ENCODE data around the gene DCC. TPM values are rescaled to one million over a fixed set of nuclear protein-coding genes. Genes with fewer than 3 reads are reported as not detected.

The DCC gene
- total and polyA plus RNA-seq, 9 of the 15 experiments (the other 6 are each of a cell fraction or from before 2014, with no cell fraction given): not detected

DNA sequence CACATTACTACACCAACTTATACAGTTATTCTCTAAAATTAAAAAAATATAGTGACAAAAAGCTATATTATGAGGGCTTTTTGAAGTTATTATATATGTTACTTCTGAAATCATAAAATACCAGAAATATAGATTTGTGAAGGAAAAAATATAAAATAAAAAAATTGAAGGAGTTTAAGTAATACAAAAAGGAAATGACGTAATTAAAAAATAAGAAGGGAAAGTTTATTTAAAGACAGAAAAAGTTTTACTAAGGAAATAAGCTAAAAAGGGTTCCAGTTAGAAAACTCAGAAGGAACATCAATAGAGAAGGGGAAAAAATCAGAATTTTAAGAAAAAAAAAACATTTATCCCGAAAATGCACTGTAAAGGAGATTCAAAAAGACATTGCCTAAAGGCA, 1187.4 kb downstream of the DCC start:
- FAIRE-seq: no peak
- CTCF ChIA-PET (ENCODE audit: low intra/inter-chr PET ratio): no interaction called here
- in situ Hi-C loops (cut with MboI): no loop called here

DNA sequence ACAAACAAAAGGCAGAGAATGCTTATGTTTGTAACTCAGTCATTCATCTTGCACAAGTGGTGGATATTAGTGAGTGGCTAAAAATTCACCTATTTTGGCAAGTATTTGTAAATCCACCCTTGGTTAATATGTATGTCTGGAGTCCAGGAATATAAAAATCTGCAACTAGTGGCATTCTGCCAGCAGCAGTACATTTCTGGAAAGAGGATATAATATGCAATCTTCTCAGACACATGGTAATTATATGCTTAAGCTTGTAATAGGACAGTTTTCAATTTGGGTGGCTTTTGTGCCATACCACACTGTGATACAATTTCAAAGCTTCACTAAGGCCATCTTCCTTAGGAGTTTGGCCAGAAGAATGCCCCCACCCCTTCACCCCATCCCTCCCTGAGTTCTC, 1191.2 kb downstream of the DCC start:
- H3K27me3 ChIP-seq (ENCODE audit: control insufficient read depth in 2 of 2, insufficient read depth in 2 of 2, low read length in 2 of 2): no peaks in the 10 kb centered on the region
- intact Hi-C loops (cut with micrococcal nuclease) (no loop called here), in situ Hi-C loops (cut with MboI) (no loop called here)
- H3K4me2 ChIP-seq (ENCODE audit: insufficient read depth, low read length): no peak overlapping the region
- no TSS peak for BruUV-seq (replicated peaks)
- H3K4me1 ChIP-seq (replicated peaks in 1 of 2; ENCODE audit: control insufficient read depth in 2 of 2, insufficient read depth in 2 of 2, low read length in 2 of 2): no peaks in the 10 kb centered on the region
- ChIA-PET CTCF (ENCODE audit: low intra/inter-chr PET ratio) (no interaction called here), POLR2A (no interaction called here)
- H3K9me3 ChIP-seq (replicated peaks; ENCODE audit: control insufficient read depth, insufficient read depth, low read depth, low read length): no peaks in the 10 kb centered on the region
- H3K9me1 ChIP-seq (ENCODE audit: control insufficient read depth, insufficient read depth, low read length): no peaks in the 10 kb centered on the region
- no peak overlapping the region for H3K27ac ChIP-seq (ENCODE audit: extremely low read depth, low read depth, low read length)
- no peaks in the 10 kb centered on the region for H4K20me1 ChIP-seq (replicated peaks; ENCODE audit: control insufficient read depth, insufficient read depth, low read length)
- no peak overlapping the region for H3K9ac ChIP-seq (ENCODE audit: insufficient read depth in 1 of 2, low read depth in 2 of 2, low read length in 2 of 2)
- no peaks in the 10 kb centered on the region for H3K79me2 ChIP-seq (ENCODE audit: control insufficient read depth, insufficient read depth, low read length)
- H2AFZ ChIP-seq (ENCODE audit: low read depth, low read length): no peak overlapping the region
- H3K36me3 ChIP-seq (ENCODE audit: control insufficient read depth, insufficient read depth, low read length): no peaks in the 10 kb centered on the region
- FAIRE-seq (no peak), DNase-seq (ENCODE audit: extremely low read depth in 1 of 4, low spot score in 3 of 4) (no peak), ATAC-seq (no peak)
- no peak overlapping the region for H3K4me3 ChIP-seq
- no peak for TF ChIP-seq DIDO1 (tag; IDR thresholded peaks at IDR 0.05; ENCODE audit: low read depth)
- no peak for TF ChIP-seq MTA3 (IDR thresholded peaks at IDR 0.05; ENCODE audit: borderline replicate concordance)
- TF ChIP-seq, protein P1, sequence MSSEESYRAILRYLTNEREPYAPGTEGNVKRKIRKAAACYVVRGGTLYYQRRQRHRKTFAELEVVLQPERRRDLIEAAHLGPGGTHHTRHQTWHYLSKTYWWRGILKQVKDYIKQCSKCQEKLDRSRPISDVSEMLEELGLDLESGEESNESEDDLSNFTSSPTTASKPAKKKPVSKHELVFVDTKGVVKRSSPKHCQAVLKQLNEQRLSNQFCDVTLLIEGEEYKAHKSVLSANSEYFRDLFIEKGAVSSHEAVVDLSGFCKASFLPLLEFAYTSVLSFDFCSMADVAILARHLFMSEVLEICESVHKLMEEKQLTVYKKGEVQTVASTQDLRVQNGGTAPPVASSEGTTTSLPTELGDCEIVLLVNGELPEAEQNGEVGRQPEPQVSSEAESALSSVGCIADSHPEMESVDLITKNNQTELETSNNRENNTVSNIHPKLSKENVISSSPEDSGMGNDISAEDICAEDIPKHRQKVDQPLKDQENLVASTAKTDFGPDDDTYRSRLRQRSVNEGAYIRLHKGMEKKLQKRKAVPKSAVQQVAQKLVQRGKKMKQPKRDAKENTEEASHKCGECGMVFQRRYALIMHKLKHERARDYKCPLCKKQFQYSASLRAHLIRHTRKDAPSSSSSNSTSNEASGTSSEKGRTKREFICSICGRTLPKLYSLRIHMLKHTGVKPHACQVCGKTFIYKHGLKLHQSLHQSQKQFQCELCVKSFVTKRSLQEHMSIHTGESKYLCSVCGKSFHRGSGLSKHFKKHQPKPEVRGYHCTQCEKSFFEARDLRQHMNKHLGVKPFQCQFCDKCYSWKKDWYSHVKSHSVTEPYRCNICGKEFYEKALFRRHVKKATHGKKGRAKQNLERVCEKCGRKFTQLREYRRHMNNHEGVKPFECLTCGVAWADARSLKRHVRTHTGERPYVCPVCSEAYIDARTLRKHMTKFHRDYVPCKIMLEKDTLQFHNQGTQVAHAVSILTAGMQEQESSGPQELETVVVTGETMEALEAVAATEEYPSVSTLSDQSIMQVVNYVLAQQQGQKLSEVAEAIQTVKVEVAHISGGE (CRISPR knock-in tag; IDR thresholded peaks at IDR 0.05): no peak
- TF ChIP-seq TCF3 (CRISPR knock-in tag; IDR thresholded peaks at IDR 0.05): no peak
- TF ChIP-seq SMARCC2 (IDR thresholded peaks at IDR 0.05; ENCODE audit: low read depth): no peak
- TF ChIP-seq MAFF (IDR thresholded peaks at IDR 0.05; ENCODE audit: low read length): no peak
- TF ChIP-seq KDM4B (IDR thresholded peaks at IDR 0.05; ENCODE audit: borderline replicate concordance in 2 of 2, low read depth in 1 of 2): no peak
- no peak for TF ChIP-seq ZNF77 (CRISPR knock-in tag; IDR thresholded peaks at IDR 0.05)

More for the DNA sequence above, 1187.4 kb downstream of the DCC start:
- Histone ChIP-seq H3K9me1 (ENCODE audit: control insufficient read depth, insufficient read depth, low read length) (no peaks in the 10 kb centered on the region), H3K27ac (ENCODE audit: extremely low read depth, low read depth, low read length) (no peak overlapping the region), H3K4me1 (replicated peaks in 1 of 2; ENCODE audit: control insufficient read depth in 2 of 2, insufficient read depth in 2 of 2, low read length in 2 of 2) (no peaks in the 10 kb centered on the region), H3K9ac (ENCODE audit: insufficient read depth in 1 of 2, low read depth in 2 of 2, low read length in 2 of 2) (no peak overlapping the region), H3K27me3 (ENCODE audit: control insufficient read depth in 2 of 2, insufficient read depth in 2 of 2, low read length in 2 of 2) (no peaks in the 10 kb centered on the region), H4K20me1 (replicated peaks; ENCODE audit: control insufficient read depth, insufficient read depth, low read length) (no peaks in the 10 kb centered on the region), H3K4me2 (ENCODE audit: insufficient read depth, low read length) (no peak overlapping the region), H3K36me3 (ENCODE audit: control insufficient read depth, insufficient read depth, low read length) (no peaks in the 10 kb centered on the region), H3K4me3 (no peak overlapping the region), H2AFZ (ENCODE audit: low read depth, low read length) (no peak overlapping the region), H3K79me2 (ENCODE audit: control insufficient read depth, insufficient read depth, low read length) (no peaks in the 10 kb centered on the region), H3K9me3 (replicated peaks; ENCODE audit: control insufficient read depth, insufficient read depth, low read depth, low read length) (no peaks in the 10 kb centered on the region)
- BruUV-seq (replicated peaks): no TSS peak
- no peak for ATAC-seq
- no peak for DNase-seq (ENCODE audit: extremely low read depth in 1 of 4, low spot score in 3 of 4)
- WGBS (ENCODE audit: insufficient coverage, low coverage, missing lambda C conversion rate): 0% methylated on average over 2 of the region's 2 CpGs
- TF ChIP-seq ZNF143 (CRISPR knock-in tag; IDR thresholded peaks at IDR 0.05) (no peak), MBD2 (IDR thresholded peaks at IDR 0.05; ENCODE audit: borderline replicate concordance, low read depth) (no peak), HNRNPLL (IDR thresholded peaks at IDR 0.05; ENCODE audit: low read depth, low read length, poor library complexity, severe bottlenecking) (no peak), CBFB (CRISPR knock-in tag; IDR thresholded peaks at IDR 0.05) (no peak), ETS2 (tag; IDR thresholded peaks at IDR 0.05; ENCODE audit: borderline replicate concordance, poor library complexity, severe bottlenecking) (no peak), TOE1 (IDR thresholded peaks at IDR 0.05; ENCODE audit: borderline replicate concordance) (no peak), TOE1 (CRISPR knock-in tag; IDR thresholded peaks at IDR 0.05; ENCODE audit: borderline replicate concordance, low read depth) (no peak), CHCHD3 (CRISPR knock-in tag; IDR thresholded peaks at IDR 0.05) (no peak), ZNF75A (CRISPR knock-in tag; IDR thresholded peaks at IDR 0.05) (no peak)
- TF ChIP-seq, protein P2, sequence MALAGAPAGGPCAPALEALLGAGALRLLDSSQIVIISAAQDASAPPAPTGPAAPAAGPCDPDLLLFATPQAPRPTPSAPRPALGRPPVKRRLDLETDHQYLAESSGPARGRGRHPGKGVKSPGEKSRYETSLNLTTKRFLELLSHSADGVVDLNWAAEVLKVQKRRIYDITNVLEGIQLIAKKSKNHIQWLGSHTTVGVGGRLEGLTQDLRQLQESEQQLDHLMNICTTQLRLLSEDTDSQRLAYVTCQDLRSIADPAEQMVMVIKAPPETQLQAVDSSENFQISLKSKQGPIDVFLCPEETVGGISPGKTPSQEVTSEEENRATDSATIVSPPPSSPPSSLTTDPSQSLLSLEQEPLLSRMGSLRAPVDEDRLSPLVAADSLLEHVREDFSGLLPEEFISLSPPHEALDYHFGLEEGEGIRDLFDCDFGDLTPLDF (CRISPR knock-in tag; IDR thresholded peaks at IDR 0.05): no peak
- intact Hi-C loops (cut with micrococcal nuclease): no loop called here
- POLR2A ChIA-PET: no interaction called here

Measured in K562 (cell line).